ENCODE results near the gene NACA2.
"Not testable (repeated sequence)": the region's sequence is repeated elsewhere in the genome, so short reads cannot be mapped to it uniquely, and the experiment has no call there.

NACA2 gene

DNA sequence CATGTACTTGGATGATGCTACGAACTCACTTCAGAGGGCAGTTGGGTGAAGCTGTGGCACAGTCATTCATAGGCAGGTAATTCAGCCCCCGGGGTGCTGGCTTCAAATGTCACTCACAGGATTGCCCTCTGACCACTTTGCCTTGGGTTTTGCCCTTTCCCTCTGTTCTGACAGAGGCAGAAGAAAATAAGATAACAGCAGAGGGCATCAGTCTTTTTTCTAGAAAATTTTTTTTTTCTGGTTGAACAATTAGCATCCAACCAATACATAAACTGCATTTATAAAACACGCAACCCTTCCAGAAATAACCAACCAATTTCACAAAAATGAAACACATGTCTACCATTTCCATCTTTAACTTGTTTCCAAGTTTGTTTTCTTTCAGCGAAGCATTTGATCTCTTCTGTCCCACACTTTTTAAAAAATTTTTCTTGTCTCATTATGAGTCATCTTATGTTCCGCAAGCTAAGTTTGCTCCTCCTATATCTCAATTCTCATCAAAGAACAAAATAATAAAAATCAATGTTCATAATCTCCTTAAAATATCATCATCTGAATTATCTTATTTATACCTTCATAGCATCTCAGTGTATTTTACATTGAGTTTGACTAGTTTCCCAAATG is 15.6 kb downstream of the NACA2 start:
- Histone ChIP-seq H3K23ac (ENCODE audit: low read length) (no peak overlapping the region), H2AK5ac (ENCODE audit: low read length) (no peak overlapping the region), H3K4me3 (ENCODE audit: low read length) (no peak overlapping the region), H3K79me2 (ENCODE audit: control insufficient read depth, insufficient read depth, low read length) (no peaks in the 10 kb centered on the region), H4K8ac (ENCODE audit: low read depth, low read length) (no peak overlapping the region), H3K18ac (ENCODE audit: low read length) (no peak overlapping the region), H3K4me1 (ENCODE audit: control insufficient read depth, low read depth, low read length) (no peaks in the 10 kb centered on the region), H3K36me3 (ENCODE audit: control insufficient read depth, insufficient read depth, low read length) (no peaks in the 10 kb centered on the region), H2BK120ac (ENCODE audit: low read depth, low read length) (no peak overlapping the region), H2BK15ac (replicated peaks; ENCODE audit: low read depth) (no peak overlapping the region), H4K5ac (ENCODE audit: low read length) (no peak overlapping the region), H3K9ac (ENCODE audit: low read length) (no peak overlapping the region), H2BK5ac (ENCODE audit: low read length) (no peak overlapping the region), H3K27ac (ENCODE audit: low read depth, low read length) (no peak overlapping the region), H3K79me1 (ENCODE audit: low read length) (no peaks in the 10 kb centered on the region), H3K27me3 (ENCODE audit: insufficient read depth, low read length, poor library complexity) (no peaks in the 10 kb centered on the region), H3K4ac (ENCODE audit: low read depth, low read length) (no peak overlapping the region), H3K4me2 (ENCODE audit: low read length) (no peak overlapping the region), H3K56ac (ENCODE audit: low read length) (no peak overlapping the region)
- 100% methylated on average over 1 of the region's 5 CpGs for WGBS (ENCODE audit: extremely low coverage, insufficient coverage, low lambda C conversion rate)
- no peak for DNase-seq

DNA sequence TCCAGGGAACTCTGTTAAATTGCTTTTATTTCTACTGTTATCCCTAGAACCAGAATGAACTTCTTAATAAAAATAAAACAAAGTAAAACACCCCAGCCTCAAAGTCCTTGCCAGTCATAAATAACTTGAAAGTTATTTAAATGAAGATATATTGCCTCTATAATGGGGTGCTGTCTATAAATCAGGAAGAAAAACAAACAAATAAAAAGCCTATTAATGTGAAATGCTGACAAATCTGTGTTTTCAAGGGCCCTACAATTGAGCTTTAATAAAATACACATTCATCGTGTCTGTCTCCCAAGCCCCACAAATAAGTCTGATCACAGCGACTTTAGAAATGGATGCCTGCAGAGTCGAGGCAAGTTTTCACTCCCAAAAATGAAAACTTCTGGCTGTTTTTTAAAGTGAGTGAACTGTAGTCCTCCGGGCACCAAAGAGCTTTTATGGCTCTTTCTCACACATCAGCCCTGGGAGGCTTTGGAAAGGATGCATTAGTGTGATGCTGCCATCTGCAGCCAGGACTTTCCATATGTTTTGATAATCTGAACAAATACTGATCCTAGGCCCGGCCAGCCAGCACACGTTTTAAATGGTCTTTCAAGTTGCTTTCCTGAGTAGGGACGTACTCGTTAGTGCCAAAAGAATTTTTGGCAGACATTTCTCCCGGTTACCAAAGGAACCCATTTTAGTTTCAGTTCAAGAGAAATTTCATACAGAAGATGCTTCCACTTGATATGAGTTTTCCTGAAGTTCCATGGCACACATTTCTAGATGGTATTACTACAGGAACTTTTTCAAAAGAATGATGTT is 16.3 kb downstream of the NACA2 start:
- Histone ChIP-seq H3K79me2 (ENCODE audit: control insufficient read depth, insufficient read depth, low read length) (no peaks in the 10 kb centered on the region), H3K79me1 (ENCODE audit: low read length) (no peaks in the 10 kb centered on the region), H3K23ac (ENCODE audit: low read length) (no peak overlapping the region), H3K4me1 (ENCODE audit: control insufficient read depth, low read depth, low read length) (no peaks in the 10 kb centered on the region), H3K4me3 (ENCODE audit: low read length) (no peak overlapping the region), H3K4me2 (ENCODE audit: low read length) (no peak overlapping the region), H3K27ac (ENCODE audit: low read depth, low read length) (no peak overlapping the region), H2BK15ac (replicated peaks; ENCODE audit: low read depth) (no peak overlapping the region), H3K4ac (ENCODE audit: low read depth, low read length) (no peak overlapping the region), H2BK120ac (ENCODE audit: low read depth, low read length) (no peak overlapping the region), H4K5ac (ENCODE audit: low read length) (no peak overlapping the region), H2BK5ac (ENCODE audit: low read length) (no peak overlapping the region), H2AK5ac (ENCODE audit: low read length) (no peak overlapping the region), H3K56ac (ENCODE audit: low read length) (no peak overlapping the region), H3K18ac (ENCODE audit: low read length) (no peak overlapping the region), H3K9ac (ENCODE audit: low read length) (no peak overlapping the region), H3K27me3 (ENCODE audit: insufficient read depth, low read length, poor library complexity) (no peaks in the 10 kb centered on the region), H3K36me3 (ENCODE audit: control insufficient read depth, insufficient read depth, low read length) (no peaks in the 10 kb centered on the region), H4K8ac (ENCODE audit: low read depth, low read length) (no peak overlapping the region)
- DNase-seq: peak; percentile 49
- WGBS (ENCODE audit: extremely low coverage, insufficient coverage, low lambda C conversion rate): no CpG with 5 or more reads among the region's 9 CpGs

DNA sequence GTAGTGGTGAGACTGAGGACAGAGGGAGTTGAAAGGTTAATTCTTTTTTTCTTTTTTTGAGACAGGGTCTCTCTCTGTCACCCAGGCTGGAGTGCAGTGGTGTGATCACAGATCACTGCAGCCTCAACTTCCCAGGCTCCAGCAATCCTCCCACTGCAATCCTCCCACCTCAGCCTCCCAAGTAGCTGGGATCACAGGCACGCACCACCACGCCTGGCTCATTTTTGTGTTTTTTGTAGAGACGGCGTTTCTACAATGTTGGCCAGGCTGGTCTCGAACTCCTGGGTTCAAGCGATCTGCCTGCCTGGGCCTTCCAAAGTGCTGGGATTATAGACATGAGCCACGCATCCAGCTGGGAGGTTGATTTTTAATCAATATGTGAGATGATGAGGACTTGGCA is 18.5 kb downstream of the NACA2 start:
- H3K36me3 ChIP-seq (ENCODE audit: control insufficient read depth, insufficient read depth, low read length); H4K8ac ChIP-seq (ENCODE audit: low read depth, low read length); H4K5ac ChIP-seq (ENCODE audit: low read length); DNase-seq; H3K56ac ChIP-seq (ENCODE audit: low read length); H2AK5ac ChIP-seq (ENCODE audit: low read length); H3K18ac ChIP-seq (ENCODE audit: low read length); H2BK5ac ChIP-seq (ENCODE audit: low read length); H3K79me1 ChIP-seq (ENCODE audit: low read length); H3K23ac ChIP-seq (ENCODE audit: low read length); H2BK120ac ChIP-seq (ENCODE audit: low read depth, low read length); H3K9ac ChIP-seq (ENCODE audit: low read length); H3K4me3 ChIP-seq (ENCODE audit: low read length); H3K27me3 ChIP-seq (ENCODE audit: insufficient read depth, low read length, poor library complexity); H3K4me2 ChIP-seq (ENCODE audit: low read length); H3K4ac ChIP-seq (ENCODE audit: low read depth, low read length); H3K4me1 ChIP-seq (ENCODE audit: control insufficient read depth, low read depth, low read length); H3K27ac ChIP-seq (ENCODE audit: low read depth, low read length); H2BK15ac ChIP-seq (replicated peaks; ENCODE audit: low read depth); H3K79me2 ChIP-seq (ENCODE audit: control insufficient read depth, insufficient read depth, low read length): not testable (repeated sequence)
- WGBS (ENCODE audit: extremely low coverage, insufficient coverage, low lambda C conversion rate): no CpG with 5 or more reads among the region's 7 CpGs

DNA sequence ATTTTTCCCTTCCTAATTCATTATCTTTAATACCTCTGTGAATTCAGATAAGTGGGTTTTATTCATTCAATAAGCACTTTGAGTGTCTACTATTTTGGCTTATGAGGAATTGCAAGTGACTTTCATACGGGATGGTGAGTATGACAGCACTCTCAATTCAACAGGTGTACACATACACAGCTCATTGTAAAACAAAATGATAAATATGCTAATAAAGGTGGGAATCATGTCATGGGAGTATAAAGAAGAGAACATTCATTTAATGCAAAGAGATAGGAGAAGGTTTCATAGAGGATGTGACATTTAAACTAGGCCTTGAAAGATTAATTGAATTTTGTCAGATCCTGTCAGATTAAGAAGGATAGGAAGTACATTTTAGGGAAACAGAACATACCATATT is 19.4 kb downstream of the NACA2 start:
- Histone ChIP-seq H3K4me2 (ENCODE audit: low read length) (no peak overlapping the region), H4K8ac (ENCODE audit: low read depth, low read length) (no peak overlapping the region), H2BK5ac (ENCODE audit: low read length) (no peak overlapping the region), H2BK15ac (replicated peaks; ENCODE audit: low read depth) (no peak overlapping the region), H4K5ac (ENCODE audit: low read length) (no peak overlapping the region), H3K4me1 (ENCODE audit: control insufficient read depth, low read depth, low read length) (no peaks in the 10 kb centered on the region), H3K27ac (ENCODE audit: low read depth, low read length) (no peak overlapping the region), H2AK5ac (ENCODE audit: low read length) (no peak overlapping the region), H3K56ac (ENCODE audit: low read length) (no peak overlapping the region), H2BK120ac (ENCODE audit: low read depth, low read length) (no peak overlapping the region), H3K27me3 (ENCODE audit: insufficient read depth, low read length, poor library complexity) (no peaks in the 10 kb centered on the region), H3K23ac (ENCODE audit: low read length) (no peak overlapping the region), H3K4ac (ENCODE audit: low read depth, low read length) (no peak overlapping the region), H3K4me3 (ENCODE audit: low read length) (no peak overlapping the region), H3K9ac (ENCODE audit: low read length) (no peak overlapping the region), H3K79me1 (ENCODE audit: low read length) (no peaks in the 10 kb centered on the region), H3K18ac (ENCODE audit: low read length) (no peak overlapping the region), H3K36me3 (ENCODE audit: control insufficient read depth, insufficient read depth, low read length) (no peaks in the 10 kb centered on the region), H3K79me2 (ENCODE audit: control insufficient read depth, insufficient read depth, low read length) (no peaks in the 10 kb centered on the region)
- no peak for DNase-seq
- WGBS (ENCODE audit: extremely low coverage, insufficient coverage, low lambda C conversion rate): no CpG with 5 or more reads among the region's 1 CpG

GRCh38 chr17:61570118-61570517 is 20.9 kb downstream of the NACA2 start:
- Histone ChIP-seq H3K56ac (ENCODE audit: low read length) (no peak overlapping the region), H2BK120ac (ENCODE audit: low read depth, low read length) (no peak overlapping the region), H2BK15ac (replicated peaks; ENCODE audit: low read depth) (no peak overlapping the region), H3K4me2 (ENCODE audit: low read length) (no peak overlapping the region), H4K8ac (ENCODE audit: low read depth, low read length) (no peak overlapping the region), H4K5ac (ENCODE audit: low read length) (no peak overlapping the region), H3K79me2 (ENCODE audit: control insufficient read depth, insufficient read depth, low read length) (no peaks in the 10 kb centered on the region), H3K27ac (ENCODE audit: low read depth, low read length) (no peak overlapping the region), H3K23ac (ENCODE audit: low read length) (no peak overlapping the region), H3K4me3 (ENCODE audit: low read length) (no peak overlapping the region), H3K9ac (ENCODE audit: low read length) (no peak overlapping the region), H3K27me3 (ENCODE audit: insufficient read depth, low read length, poor library complexity) (no peaks in the 10 kb centered on the region), H3K4ac (ENCODE audit: low read depth, low read length) (no peak overlapping the region), H3K4me1 (ENCODE audit: control insufficient read depth, low read depth, low read length) (no peaks in the 10 kb centered on the region), H2AK5ac (ENCODE audit: low read length) (no peak overlapping the region), H3K79me1 (ENCODE audit: low read length) (no peaks in the 10 kb centered on the region), H3K36me3 (ENCODE audit: control insufficient read depth, insufficient read depth, low read length) (no peaks in the 10 kb centered on the region), H2BK5ac (ENCODE audit: low read length) (no peak overlapping the region), H3K18ac (ENCODE audit: low read length) (no peak overlapping the region)
- no peak for DNase-seq
- WGBS (ENCODE audit: extremely low coverage, insufficient coverage, low lambda C conversion rate): no CpG with 5 or more reads among the region's 1 CpG
